ENCODE results near the gene PHOX2B.

PHOX2B gene

DNA sequence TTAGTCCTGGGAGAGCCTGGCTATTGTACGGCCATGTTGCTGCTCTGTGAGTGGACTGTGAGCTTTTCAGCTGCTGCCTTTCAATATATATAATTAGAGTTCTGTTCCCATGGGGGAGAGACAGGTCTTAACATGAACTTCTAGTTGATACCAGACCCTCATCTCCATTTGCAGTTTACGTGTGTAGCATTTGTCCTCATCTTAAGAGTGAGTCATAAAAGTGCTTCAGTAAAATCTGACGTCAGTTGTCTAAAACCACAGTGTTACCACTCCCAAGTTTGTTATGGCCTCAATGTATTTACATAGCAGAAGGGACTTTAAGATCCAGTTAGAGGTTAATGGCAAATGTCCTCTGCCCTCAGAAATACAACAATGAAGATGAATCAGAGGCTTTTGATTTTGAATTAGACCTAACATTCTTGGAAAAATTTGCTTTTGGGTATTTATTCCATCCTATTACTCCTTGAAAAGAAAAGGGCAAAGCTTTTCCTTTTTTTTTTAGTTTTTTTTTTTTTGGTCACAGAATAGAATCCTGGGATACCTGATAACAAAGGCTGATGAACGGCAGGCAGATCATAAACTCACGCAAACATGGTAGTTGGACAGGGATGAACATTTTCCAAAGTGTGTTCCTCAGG, 38.6 kb downstream of the PHOX2B start:
- no peak for DNase-seq

DNA sequence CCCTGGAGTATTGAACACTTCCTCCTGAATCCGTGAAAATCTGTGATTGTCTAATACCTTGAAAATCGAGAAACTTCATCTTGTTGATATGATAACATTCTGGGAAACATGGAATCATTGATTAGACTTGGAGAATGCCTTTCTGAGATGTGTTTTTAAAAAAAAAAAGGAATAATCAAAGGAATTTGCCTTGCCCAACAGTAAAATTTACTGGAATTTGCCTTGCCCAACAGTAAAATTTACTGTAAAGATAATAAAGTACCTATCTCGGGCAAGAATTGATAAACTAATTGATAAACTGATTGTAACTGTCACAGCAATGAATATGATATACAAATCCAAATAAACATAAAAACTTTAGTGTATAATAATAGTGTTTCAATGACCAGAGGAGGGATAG, 44.7 kb downstream of the PHOX2B start:
- DNase-seq, result no peak

GRCh38 chr4:41702770-41703169, 45.8 kb downstream of the PHOX2B start:
- no peak for DNase-seq

DNA sequence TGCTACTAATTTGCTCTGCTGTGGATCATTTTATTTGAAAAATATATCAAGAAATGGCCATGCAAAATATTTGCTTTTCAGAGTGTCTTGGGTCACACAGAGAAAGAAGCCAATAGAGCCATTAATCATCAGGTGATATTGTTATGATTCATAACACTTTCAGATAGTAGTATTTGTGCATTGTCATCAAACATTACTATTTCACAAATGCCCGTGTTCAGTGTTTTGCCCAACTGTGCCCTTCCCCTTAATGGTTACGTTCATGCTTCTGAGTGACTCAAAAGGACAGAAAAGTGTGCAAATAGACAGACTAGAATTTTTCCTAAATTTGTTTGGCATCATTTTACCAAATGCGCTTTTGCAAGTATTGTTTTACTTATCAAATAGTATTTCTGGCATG, 46.5 kb downstream of the PHOX2B start:
- DNase-seq, result no peak

DNA sequence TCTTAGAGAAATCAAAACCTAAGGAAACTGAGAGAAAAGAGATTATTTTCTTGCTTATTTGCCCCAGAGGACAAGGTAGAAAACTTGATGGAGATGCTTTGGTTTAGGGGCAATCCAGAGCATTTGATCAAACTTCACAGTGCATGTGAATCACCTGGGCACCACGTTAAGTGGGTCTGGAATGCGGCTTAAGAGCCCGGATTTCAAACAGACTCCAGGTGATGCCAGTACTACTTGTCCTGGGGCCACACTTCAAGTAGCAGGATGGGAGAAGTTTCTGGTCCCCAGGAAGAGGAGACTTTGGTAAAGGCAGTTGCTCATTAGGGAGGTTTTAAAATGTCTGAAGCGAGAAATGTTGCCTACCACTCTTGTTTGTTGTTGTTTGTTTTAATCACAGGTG, 51.8 kb downstream of the PHOX2B start:
- DNase-seq, result no peak

DNA sequence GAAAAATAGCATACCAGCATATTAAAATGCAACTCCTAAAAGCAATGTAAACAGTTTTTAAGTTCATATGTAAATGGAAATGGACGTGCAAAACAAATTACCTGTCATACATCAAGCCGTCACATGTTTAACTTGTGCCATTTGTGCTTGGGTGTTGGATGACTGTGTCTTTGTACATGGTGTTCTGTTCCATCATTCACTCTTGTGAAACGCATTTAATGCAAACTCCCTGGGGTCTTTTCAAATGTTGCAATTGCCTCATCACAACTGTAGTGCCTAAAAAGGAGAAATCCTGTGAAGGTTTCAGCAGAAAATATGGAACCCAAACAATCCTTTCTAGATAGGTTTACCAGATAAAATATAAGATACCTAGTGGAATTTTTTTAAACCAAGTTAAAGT, 52.4 kb downstream of the PHOX2B start:
- DNase-seq, result no peak
